ENCODE data around the gene ZNF521.
"Not testable (repeated sequence)": the region's sequence is repeated elsewhere in the genome, so short reads cannot be mapped to it uniquely, and the experiment has no call there.

The ZNF521 gene

DNA sequence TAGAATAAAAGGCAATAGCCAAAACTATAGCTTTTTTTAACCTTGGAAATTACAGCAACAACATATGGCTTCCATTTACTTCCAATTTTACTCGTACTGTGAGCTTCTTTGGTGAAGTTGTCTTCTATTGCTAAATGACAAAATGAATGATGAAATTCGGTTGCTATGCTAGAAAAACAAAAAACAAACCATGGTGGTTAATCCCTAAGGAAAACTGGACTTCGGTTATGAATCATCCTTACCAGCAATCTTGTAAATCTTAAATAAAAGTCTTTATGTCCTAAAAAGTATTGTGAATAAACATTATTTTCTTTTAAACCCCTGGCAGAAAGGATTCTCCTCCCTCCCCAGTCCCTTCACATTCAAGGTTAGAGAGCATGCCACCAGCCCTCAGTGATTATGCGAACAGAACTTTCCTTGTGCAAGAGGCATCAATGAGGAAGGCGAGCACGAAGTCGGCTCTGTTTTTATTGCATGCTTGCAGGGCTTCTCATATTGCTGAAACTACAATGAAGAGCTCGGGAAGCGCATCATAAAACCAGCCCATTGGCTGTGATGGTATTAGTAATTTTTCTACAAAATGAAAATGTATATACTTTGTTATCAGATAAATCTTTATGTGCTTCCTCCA, 62.9 kb downstream of the ZNF521 start:
- peak; percentile 51 for DNase-seq (ENCODE audit: low spot score)

- DNase-seq (ENCODE audit: low spot score) = peak; percentile 44
Measured at GRCh38 chr18:25288340-25288938, 63.5 kb downstream of the ZNF521 start.

DNA sequence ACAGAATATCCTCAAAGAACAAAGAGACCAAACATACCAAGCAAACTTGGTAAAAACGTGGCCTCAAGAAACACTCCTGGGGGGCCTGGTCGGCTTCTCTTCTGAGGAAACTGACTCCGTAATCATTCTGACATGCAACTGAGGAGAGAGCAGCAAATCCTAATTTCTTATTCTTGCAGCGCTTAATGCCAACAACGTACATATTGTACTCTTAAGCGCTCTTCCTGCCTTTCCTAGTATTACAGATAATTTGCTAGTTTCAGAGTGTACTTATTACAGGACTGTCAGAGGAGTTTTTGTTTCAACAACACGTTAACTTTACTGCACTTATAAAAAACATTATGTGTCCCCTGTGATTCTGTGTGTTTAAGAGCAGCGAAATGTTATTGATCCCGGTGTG, 64.9 kb downstream of the ZNF521 start:
- DNase-seq (ENCODE audit: low spot score) = no peak

GRCh38 chr18:25284861-25285550, 67.0 kb downstream of the ZNF521 start:
- DNase-seq (ENCODE audit: low spot score) = peak; percentile 81

DNA sequence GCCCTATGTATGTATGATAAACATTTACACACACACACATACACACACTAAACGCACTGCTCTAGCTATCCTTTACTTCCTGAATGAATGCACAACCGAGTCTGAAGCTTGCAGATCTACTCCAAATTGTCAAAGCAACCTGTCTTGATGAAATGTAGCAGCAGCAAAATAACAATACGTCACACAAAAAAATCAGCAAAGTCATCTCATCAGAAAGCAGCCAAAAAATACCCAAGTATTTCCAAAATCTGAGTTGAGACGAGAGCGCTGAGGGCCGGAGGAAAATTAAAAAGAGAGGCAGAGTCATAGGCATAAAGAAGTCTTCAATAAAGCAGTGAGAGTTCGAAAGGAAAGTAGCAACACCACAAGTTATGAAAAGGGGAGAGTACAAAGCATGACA, 67.7 kb downstream of the ZNF521 start:
- peak; percentile 38 for DNase-seq (ENCODE audit: low spot score)

DNA sequence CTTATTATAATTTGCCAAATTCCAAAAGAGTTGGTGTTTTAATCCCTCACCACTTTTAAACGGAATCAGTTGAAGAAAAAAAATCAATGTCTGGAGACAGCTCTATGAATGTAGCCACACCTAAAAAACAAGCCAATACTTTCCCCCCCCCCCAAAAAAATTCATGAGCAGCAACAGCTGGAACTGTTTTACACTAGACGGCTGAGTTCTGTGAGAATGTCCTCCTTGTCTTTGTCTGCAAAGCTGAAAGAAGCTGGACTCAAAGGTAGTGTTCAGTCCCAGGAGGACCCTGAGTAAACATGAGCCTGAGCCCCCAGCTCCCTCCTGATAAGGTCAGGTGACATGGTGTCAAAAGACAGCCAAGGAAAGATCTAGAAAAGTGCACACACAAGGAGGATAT, 68.2 kb downstream of the ZNF521 start:
- DNase-seq (ENCODE audit: low spot score) = no peak

GRCh38 chr18:25282896-25283703, 68.9 kb downstream of the ZNF521 start:
- peak; percentile 49 for DNase-seq (ENCODE audit: low spot score)

- DNase-seq (ENCODE audit: low spot score) = peak; percentile 35
Measured at GRCh38 chr18:25282282-25282681, 69.7 kb downstream of the ZNF521 start.

DNA sequence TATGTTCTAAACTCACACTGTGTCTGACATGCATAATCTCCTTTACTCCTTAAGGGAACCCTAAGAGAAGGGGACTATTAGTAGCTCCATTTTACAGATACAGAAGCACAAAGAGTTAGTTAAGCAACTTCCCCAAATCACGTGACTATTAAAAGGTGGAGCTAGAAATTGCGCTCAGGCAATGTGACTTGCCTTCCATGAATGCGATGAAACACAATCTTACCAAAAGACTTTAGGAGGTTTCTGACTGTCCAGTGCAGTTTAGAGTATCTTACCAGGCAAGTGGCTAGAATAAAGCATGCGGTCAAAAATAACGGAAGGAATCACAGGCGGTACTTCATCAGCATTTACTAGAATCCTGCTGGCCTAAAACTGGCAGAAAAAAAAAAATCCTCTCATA, 70.4 kb downstream of the ZNF521 start:
- DNase-seq (ENCODE audit: low spot score) = peak; percentile 33

- peak; percentile 89 for DNase-seq (ENCODE audit: low spot score)
Measured at GRCh38 chr18:25279961-25280360, 72.0 kb downstream of the ZNF521 start.

GRCh38 chr18:25279556-25279955, 72.4 kb downstream of the ZNF521 start:
- no peak for DNase-seq (ENCODE audit: low spot score)

DNA sequence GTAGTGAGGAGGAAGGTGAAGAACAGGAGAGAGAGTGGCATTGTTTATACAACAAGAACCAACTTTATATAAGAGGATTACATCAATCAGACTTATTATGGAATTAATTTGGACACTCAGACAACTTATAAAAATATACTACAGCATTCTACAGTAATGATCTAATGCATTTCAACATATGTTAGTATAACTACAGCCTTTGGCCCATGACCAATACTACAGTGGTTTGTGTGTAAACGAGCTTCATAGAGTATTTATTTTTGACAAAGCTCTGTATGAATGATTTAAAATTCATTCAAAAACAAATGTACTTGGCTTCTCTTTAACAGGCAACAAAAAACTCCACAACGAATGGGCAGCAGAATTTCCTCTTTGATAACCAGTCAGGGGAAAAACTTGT, 72.8 kb downstream of the ZNF521 start:
- no peak for DNase-seq (ENCODE audit: low spot score)

DNA sequence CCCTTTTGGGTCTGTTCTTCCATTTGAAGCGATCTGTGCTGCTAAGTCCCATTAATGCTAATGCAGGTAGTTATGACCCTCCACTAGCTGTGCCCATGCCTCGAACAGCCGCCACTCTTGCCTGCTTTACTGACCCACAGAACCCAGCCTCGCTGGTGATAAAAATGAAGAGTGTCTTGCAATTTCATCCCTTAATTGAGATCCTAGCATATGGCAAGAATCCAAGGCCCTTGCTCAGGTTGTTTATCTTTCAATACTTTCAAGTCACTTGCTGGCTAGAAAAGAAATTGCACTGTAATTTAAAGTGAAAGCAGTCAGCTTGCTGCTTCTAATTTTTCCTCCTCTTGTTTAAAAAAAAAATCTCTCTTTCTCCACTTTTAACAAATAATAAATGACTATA, 73.6 kb downstream of the ZNF521 start:
- DNase-seq (ENCODE audit: low spot score) = peak; percentile 46

DNA sequence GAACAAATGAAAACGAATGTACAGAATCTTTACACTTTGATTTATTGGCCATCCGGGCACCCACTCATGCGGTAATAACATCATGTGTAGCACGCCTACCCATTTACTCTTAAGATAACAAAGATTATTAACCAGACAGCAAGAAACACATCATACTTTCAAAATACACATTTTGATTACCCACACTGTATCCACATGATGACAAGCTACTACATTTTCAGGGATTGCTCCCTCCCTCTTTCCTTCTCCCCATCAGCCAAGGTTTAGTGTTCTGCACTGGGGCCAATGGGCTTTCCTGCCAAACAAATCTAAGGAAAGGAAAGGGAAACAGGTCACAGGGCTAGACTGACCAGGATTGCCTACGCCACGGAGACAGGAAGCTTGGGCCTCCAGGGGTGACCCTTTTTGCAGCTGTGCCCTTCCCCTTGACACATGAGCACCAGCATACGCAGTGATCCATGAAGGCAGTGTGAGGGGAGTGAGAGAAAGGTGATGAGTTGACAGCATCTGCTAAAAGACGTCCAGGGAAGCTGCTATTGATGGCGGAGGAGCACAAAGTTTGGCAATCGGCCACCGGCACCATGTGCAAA, 76.5 kb downstream of the ZNF521 start:
- no peak for DNase-seq (ENCODE audit: low spot score)

- DNase-seq (ENCODE audit: low spot score) = no peak
Measured at GRCh38 chr18:25274926-25275325, 77.0 kb downstream of the ZNF521 start.

DNA sequence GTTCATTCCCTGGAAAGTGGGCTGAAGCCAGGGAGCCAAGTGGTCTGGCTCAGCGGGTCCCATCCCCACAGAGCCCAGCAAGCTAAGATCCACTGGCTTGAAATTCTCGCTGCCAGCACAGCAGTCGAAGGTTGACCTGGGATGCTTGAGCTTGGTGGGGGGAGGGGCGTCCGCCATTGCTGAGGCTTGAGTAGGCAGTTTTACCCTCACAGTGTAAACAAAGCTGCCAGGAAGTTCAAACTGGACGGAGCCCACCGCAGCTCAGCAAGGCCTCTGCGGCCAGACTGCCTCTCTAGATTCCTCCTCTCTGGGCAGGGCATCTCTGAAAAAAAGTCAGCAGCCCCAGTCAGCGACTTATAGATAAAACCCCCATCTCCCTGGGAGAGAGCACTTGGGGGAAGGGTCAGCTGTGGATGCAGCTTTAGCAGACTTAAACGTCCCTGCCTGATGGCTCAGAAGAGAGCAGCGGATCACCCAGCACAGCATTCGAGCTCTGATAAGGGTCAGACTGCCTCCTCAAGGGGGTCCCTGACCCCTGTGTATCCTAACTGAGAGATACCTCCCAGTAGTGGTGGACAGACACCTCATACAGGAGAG, 84.9 kb downstream of the ZNF521 start:
- not testable (repeated sequence) for DNase-seq (ENCODE audit: low spot score)

DNA sequence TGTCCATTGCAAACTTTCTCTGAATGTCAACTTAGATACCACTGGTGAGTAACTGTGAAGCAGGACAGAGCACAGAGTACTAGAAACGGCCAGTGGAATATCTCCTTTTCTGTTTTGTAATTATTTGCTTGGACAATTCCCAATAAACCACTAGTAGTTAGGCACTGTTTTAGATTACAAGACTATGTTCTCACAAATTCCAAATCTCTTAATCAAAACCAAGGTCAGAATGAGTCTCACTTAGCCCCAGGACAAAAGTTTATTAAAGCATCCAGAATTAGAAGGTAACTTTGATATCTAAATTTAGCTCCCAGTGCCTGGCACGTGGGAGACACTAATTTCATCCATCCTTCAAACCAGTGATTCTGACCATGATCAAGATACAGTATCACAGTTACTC, 89.0 kb downstream of the ZNF521 start:
- no peak for DNase-seq (ENCODE audit: low spot score)

- no peak for DNase-seq (ENCODE audit: low spot score)
Measured at GRCh38 chr18:25261768-25262167, 90.2 kb downstream of the ZNF521 start.

DNA sequence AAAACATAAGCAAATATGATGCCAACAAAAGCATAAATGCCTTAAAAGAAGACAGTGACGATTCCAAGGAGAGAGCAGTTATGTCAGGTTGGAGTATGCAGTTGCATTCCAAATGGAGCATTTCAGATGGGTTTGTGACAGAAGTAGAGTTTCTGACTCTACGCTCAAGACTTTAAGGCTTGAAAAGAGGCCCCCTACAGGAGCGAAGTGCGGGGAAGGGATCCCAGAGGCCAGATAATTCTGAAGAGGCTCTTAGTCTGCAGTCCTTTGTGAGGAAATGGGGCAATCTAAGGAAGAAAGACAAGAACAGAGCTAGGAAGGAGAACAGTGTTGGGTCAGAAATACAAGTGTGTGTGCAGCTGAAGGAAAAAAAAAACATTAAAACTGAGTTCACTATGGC, 95.5 kb downstream of the ZNF521 start:
- DNase-seq (ENCODE audit: low spot score) = no peak

GRCh38 chr18:25253779-25254178, 98.2 kb downstream of the ZNF521 start:
- peak; percentile 31 for DNase-seq (ENCODE audit: low spot score)

- no peak for DNase-seq (ENCODE audit: low spot score)
Measured at GRCh38 chr18:25253136-25253535, 98.8 kb downstream of the ZNF521 start.

DNA sequence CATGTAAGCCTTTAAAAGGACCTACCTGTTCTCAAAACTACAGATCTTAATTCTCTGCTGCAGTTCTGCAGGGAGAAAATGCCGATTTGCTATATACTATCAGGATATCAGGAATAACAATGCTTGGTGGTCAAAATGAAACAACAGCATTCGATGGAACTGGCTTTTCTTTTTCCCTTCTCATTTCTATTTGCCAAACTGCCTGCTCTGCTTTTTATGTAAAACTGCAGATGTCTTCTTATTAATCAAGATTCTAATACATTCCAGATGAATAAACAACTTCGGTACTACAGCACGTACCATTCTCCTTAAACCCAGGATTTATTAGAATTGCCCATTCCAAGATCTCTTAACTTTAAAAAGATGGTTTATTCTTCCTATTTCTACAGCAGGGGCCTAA, 100.9 kb downstream of the ZNF521 start:
- peak; percentile 35 for DNase-seq (ENCODE audit: low spot score)
